H9 (cell line): ENCODE data around the gene FFAR3. TPM values are rescaled to one million over a fixed set of nuclear protein-coding genes. Genes with fewer than 3 reads are reported as not detected.

Experiments used
- DNase-seq: peaks from one replicate; pipeline ENCODE4 v3.0.0-alpha.2; 2017
- H2AFZ ChIP-seq: one replicate; pipeline ENCODE4 v1.6.1; 2013; ENCODE audit warnings: mild to moderate bottlenecking, low read length, control low read depth, moderate library complexity
- H2AK5ac ChIP-seq: 2 replicates; pipeline ENCODE4 v1.6.1; 2013; ENCODE audit warnings: low read length, control low read depth, mixed read lengths; ENCODE audit not compliant: insufficient read length
- H2BK120ac ChIP-seq: one replicate; pipeline ENCODE4 v1.6.1; 2013; ENCODE audit warnings: low read depth, mild to moderate bottlenecking, low read length, control low read depth, inconsistent platforms; ENCODE audit not compliant: poor library complexity, severe bottlenecking
- H2BK12ac ChIP-seq: 2 replicates; pipeline ENCODE4 v1.6.1; 2013; ENCODE audit warnings: low read length, control low read depth, mixed read lengths, low read depth; ENCODE audit not compliant: insufficient read length
- H2BK15ac ChIP-seq: 2 replicates; pipeline ENCODE4 v1.6.1; 2013; ENCODE audit warnings: low read depth, low read length, control low read depth
- H2BK20ac ChIP-seq: one replicate; pipeline ENCODE4 v1.6.1; 2013; ENCODE audit warnings: low read depth, mild to moderate bottlenecking, low read length, control low read depth, inconsistent platforms; ENCODE audit not compliant: poor library complexity, severe bottlenecking
- H2BK5ac ChIP-seq: 2 replicates; pipeline ENCODE4 v1.6.1; 2013; ENCODE audit warnings: low read length, control low read depth, mixed read lengths; ENCODE audit not compliant: insufficient read length
- H3K14ac ChIP-seq: 2 replicates; pipeline ENCODE4 v1.6.1; 2013; ENCODE audit warnings: low read length, control low read depth; ENCODE audit not compliant: insufficient read depth
- H3K18ac ChIP-seq: 2 replicates; pipeline ENCODE4 v1.6.1; 2013; ENCODE audit warnings: low read depth, mild to moderate bottlenecking, mixed read lengths, low read length, control low read depth; ENCODE audit not compliant: insufficient read length
- H3K23ac ChIP-seq: 2 replicates; pipeline ENCODE4 v1.6.1; 2013; ENCODE audit warnings: low read length, control low read depth, mixed read lengths, low read depth; ENCODE audit not compliant: insufficient read length
- H3K23me2 ChIP-seq: 2 replicates; pipeline ENCODE4 v1.6.1; 2013; ENCODE audit warnings: low read depth, mild to moderate bottlenecking, mixed read lengths, low read length, control low read depth; ENCODE audit not compliant: insufficient read length, poor library complexity, severe bottlenecking
- H3K27ac ChIP-seq: 2 replicates; pipeline ENCODE4 v1.5.1; 2013; ENCODE audit warnings: low read length, control low read depth, mixed read lengths, low read depth; ENCODE audit not compliant: insufficient read length
- H3K27me3 ChIP-seq: 2 replicates; pipeline ENCODE4 v1.6.1; 2013; ENCODE audit warnings: low read length, control low read depth, inconsistent platforms; ENCODE audit not compliant: insufficient read depth
- H3K4ac ChIP-seq: 2 replicates; pipeline ENCODE4 v1.6.1; 2013; ENCODE audit warnings: low read depth, mild to moderate bottlenecking, control low read depth, inconsistent platforms, low read length, moderate library complexity
- H3K4me1 ChIP-seq: 2 replicates; pipeline ENCODE4 v1.6.1; 2013; ENCODE audit warnings: low read length, control low read depth, inconsistent platforms; ENCODE audit not compliant: insufficient read depth
- H3K4me2 ChIP-seq: 2 replicates; pipeline ENCODE4 v1.6.1; 2013; ENCODE audit warnings: low read length, control low read depth, mixed read lengths; ENCODE audit not compliant: insufficient read length, insufficient read depth
- H3K56ac ChIP-seq: 2 replicates; pipeline ENCODE4 v1.6.1; 2013; ENCODE audit warnings: low read depth, mild to moderate bottlenecking, mixed read lengths, low read length, control low read depth; ENCODE audit not compliant: insufficient read length
- H3K79me1 ChIP-seq: 2 replicates; pipeline ENCODE4 v1.6.1; 2013; ENCODE audit warnings: low read depth, mild to moderate bottlenecking, moderate library complexity, low read length, control low read depth, inconsistent platforms; ENCODE audit not compliant: insufficient read depth, poor library complexity, severe bottlenecking
- H3K79me2 ChIP-seq: 2 replicates; pipeline ENCODE4 v1.6.1; 2013; ENCODE audit warnings: low read length, control low read depth, inconsistent platforms; ENCODE audit not compliant: insufficient read depth
- H3K9ac ChIP-seq: 2 replicates; pipeline ENCODE4 v1.6.1; 2013; ENCODE audit warnings: low read length, control low read depth, mixed read lengths; ENCODE audit not compliant: insufficient read length; ENCODE audit errors: extremely low read depth
- H3K9me3 ChIP-seq: one replicate; pipeline ENCODE4 v1.6.1; 2013; ENCODE audit warnings: low read depth, low read length, inconsistent platforms; ENCODE audit not compliant: control insufficient read depth
- H3T11ph ChIP-seq: one replicate; pipeline ENCODE4 v1.6.1; 2013; ENCODE audit warnings: mild to moderate bottlenecking, low read length, control low read depth, inconsistent platforms
- H4K20me1 ChIP-seq: one replicate; pipeline ENCODE4 v1.6.1; 2013; ENCODE audit not compliant: control insufficient read depth, insufficient read length, insufficient read depth
- H4K5ac ChIP-seq: 2 replicates; pipeline ENCODE4 v1.6.1; 2013; ENCODE audit warnings: low read depth, mild to moderate bottlenecking, mixed read lengths, low read length, control low read depth; ENCODE audit not compliant: insufficient read length
- H4K8ac ChIP-seq: replicated peaks from 2 replicates; pipeline ENCODE4 v1.6.1; 2013; ENCODE audit warnings: low read length, control low read depth, mixed read lengths, low read depth; ENCODE audit not compliant: insufficient read length
- H4K91ac ChIP-seq: 2 replicates; pipeline ENCODE4 v1.6.1; 2013; ENCODE audit warnings: low read depth, mild to moderate bottlenecking, moderate library complexity, mixed read lengths, low read length, control low read depth; ENCODE audit not compliant: insufficient read length
- H3K27ac Mint-ChIP-seq, 3 experiments: 2 replicates in 2 of 3; 3 replicates in 1 of 3; pipeline ENCODE4 v1.8.0; 2020 to 2021; ENCODE audit warnings: mixed read lengths in 3 of 3, mild to moderate bottlenecking in 1 of 3, moderate library complexity in 1 of 3
- H3K27me3 Mint-ChIP-seq: 2 replicates; pipeline ENCODE4 v1.8.0; 2021; ENCODE audit warnings: low read depth, mild to moderate bottlenecking, moderate library complexity, mixed read lengths
- H3K36me3 Mint-ChIP-seq, 3 experiments: 2 replicates in 2 of 3; 3 replicates in 1 of 3; pipeline ENCODE4 v1.8.0; 2020 to 2021; ENCODE audit warnings: low read depth in 3 of 3, mixed read lengths in 3 of 3; ENCODE audit not compliant: insufficient read depth in 1 of 3
- H3K4me1 Mint-ChIP-seq, 2 experiments: 2 replicates each; pipeline ENCODE4 v1.8.0; 2020; ENCODE audit warnings: mixed read lengths in 2 of 2
- H3K4me3 Mint-ChIP-seq, 2 experiments: 2 replicates in 1 of 2; 3 replicates in 1 of 2; pipeline ENCODE4 v1.8.0; 2020 to 2021; ENCODE audit warnings: mild to moderate bottlenecking in 2 of 2, mixed read lengths in 2 of 2, moderate library complexity in 1 of 2
- H3K9me3 Mint-ChIP-seq, 2 experiments: 2 replicates in 1 of 2; 3 replicates in 1 of 2; pipeline ENCODE4 v1.8.0; 2020; ENCODE audit warnings: mild to moderate bottlenecking in 2 of 2, mixed read lengths in 2 of 2, moderate library complexity in 1 of 2
- WGBS: extraction: QIAGEN DNeasy Blood & Tissue Kit; methylation state at CpG from one replicate; pipeline ENCODE4 v1.1.7; 2013; ENCODE audit warnings: missing lambda C conversion rate, low lambda C conversion rate, mixed read lengths; ENCODE audit not compliant: insufficient read length; ENCODE audit errors: extremely low coverage; 5-methylcytosine and 5-hydroxymethylcytosine counted together
- total RNA-seq: library from RNA; stranded (reverse); gene quantifications from 2 replicates; pipeline ENCODE4 v1.2.1, GENCODE V29; 2021
- TF ChIP-seq, protein P1 (sequence below): fragments of 200-600 bp; sonication (generic); conservative IDR thresholded peaks from 3 replicates; pipeline ENCODE4 v1.8.0; 2021; ENCODE audit warnings: antibody characterized with exemption, mild to moderate bottlenecking

Gene FFAR3
- total RNA-seq, 1 experiment from 2014 or later = not detected

DNA sequence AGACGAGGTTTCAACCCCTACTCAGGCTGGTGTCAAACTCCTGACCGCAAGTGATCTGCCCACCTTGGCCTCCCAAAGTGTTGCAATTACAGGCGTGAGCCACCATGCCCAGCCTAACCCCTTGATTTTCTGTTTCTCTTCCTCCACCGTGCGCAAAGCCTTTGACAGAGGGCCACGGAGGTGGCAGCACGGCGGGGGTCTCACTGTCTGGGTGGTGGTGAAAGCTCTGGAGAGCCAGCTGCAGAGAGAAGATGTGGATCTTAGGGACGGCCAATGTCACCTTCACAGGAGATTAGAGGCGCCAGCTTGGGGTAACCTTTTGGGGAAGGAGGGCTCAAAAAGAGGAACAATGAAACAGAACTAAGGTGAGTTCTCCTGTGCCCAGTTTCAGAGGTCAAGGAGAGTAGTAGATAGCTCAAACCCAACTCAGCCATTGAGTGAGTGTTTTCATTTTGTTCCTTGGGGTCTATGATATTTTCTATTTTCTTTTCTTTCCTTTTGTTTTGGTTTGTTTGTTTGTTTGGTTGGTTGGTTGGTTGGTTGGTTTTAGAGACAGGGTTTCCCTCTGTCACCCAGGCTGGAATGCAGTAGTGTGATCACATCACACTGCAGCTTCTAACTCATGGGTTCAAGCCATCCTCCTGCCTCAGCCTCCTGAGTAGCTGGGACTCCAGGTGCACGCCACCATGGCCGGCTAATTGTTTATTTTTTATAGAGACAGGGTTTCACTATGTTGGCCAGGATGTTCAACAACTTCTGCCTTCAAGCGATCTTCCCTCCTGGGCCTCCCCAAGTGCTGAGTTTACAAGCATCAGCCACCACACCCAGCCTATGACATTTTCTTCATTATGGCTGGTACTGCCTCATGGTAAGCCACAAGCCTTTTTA is 50.3 kb downstream of the FFAR3 start:
- no peaks in the 10 kb centered on the region for H3K36me3 Mint-ChIP-seq
- Histone ChIP-seq H3K18ac (no peak overlapping the region), H3K23me2 (no peaks in the 10 kb centered on the region), H3K9me3 (no peaks in the 10 kb centered on the region), H3K14ac (no peak overlapping the region), H3K79me1 (no peaks in the 10 kb centered on the region), H3K4me2 (no peak overlapping the region), H3K27me3 (no peaks in the 10 kb centered on the region), H2BK5ac (no peak overlapping the region), H2BK20ac (no peak overlapping the region), H4K20me1 (no peaks in the 10 kb centered on the region), H3K23ac (no peak overlapping the region), H3K4ac (no peak overlapping the region), H3K27ac (no peak overlapping the region), H4K8ac (no peak overlapping the region), H3K4me1 (no peaks in the 10 kb centered on the region), H2BK12ac (no peak overlapping the region), H3T11ph (no peak overlapping the region), H2AK5ac (no peak overlapping the region), H3K79me2 (no peaks in the 10 kb centered on the region), H3K9ac (no peak overlapping the region), H2BK120ac (no peak overlapping the region), H2BK15ac (no peak overlapping the region), H3K56ac (no peak overlapping the region), H4K5ac (no peak overlapping the region), H2AFZ (no peak overlapping the region), H4K91ac (no peak overlapping the region)
- H3K9me3 Mint-ChIP-seq = no peaks in the 10 kb centered on the region
- DNase-seq = no peak
- H3K4me3 Mint-ChIP-seq = no peak overlapping the region
- H3K27ac Mint-ChIP-seq = peak overlapping the region in 1 of 3 experiments; percentile 68; a peak in 1 of 7 replicates
- WGBS = no CpG with 5 or more reads among the region's 13 CpGs
- TF ChIP-seq, protein P1, sequence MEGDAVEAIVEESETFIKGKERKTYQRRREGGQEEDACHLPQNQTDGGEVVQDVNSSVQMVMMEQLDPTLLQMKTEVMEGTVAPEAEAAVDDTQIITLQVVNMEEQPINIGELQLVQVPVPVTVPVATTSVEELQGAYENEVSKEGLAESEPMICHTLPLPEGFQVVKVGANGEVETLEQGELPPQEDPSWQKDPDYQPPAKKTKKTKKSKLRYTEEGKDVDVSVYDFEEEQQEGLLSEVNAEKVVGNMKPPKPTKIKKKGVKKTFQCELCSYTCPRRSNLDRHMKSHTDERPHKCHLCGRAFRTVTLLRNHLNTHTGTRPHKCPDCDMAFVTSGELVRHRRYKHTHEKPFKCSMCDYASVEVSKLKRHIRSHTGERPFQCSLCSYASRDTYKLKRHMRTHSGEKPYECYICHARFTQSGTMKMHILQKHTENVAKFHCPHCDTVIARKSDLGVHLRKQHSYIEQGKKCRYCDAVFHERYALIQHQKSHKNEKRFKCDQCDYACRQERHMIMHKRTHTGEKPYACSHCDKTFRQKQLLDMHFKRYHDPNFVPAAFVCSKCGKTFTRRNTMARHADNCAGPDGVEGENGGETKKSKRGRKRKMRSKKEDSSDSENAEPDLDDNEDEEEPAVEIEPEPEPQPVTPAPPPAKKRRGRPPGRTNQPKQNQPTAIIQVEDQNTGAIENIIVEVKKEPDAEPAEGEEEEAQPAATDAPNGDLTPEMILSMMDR = no peak
- H3K4me1 Mint-ChIP-seq = peaks cover 0 to 3% of the 10 kb centered on the region in 2 experiments; a peak in 2 of 4 replicates
- H3K27me3 Mint-ChIP-seq = peaks cover 22% of the 10 kb centered on the region
